GM18867 (cell line): Measurements from ENCODE around the gene CLC.
"Not testable (repeated sequence)": the region's sequence is repeated elsewhere in the genome, so short reads cannot be mapped to it uniquely, and the experiment has no call there.

ENCODE experiments used
- ATAC-seq: cut with Tn5 transposase; IDR thresholded peaks from one replicate; pipeline ENCODE4 v1.9.1; 2021; ENCODE audit warnings: mild to moderate bottlenecking, moderate library complexity; ENCODE audit not compliant: unreplicated experiment

Gene CLC

DNA sequence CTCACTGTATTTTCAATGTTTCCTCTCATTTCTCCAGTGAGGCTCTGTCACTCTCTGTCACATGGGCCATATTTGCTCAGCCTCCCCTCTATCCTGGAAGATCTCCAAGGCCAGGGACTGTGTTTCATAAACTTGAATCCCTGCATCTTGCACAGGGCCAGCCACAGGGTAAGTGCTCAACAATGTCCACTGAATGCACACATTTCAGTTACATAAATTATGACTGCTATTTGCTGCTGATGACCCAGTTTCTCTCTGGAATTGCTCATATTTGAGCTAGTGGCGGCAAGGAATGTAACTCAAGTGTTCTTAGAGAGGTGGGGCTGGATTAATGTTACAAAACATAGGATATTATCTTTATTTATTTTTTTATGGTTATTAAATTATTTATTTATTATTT lies 6.1 kb downstream of the CLC start:
- no peak for ATAC-seq

- ATAC-seq: no peak
Observed at GRCh38 chr19:39729594-39729993, 8.2 kb downstream of the CLC start.

DNA sequence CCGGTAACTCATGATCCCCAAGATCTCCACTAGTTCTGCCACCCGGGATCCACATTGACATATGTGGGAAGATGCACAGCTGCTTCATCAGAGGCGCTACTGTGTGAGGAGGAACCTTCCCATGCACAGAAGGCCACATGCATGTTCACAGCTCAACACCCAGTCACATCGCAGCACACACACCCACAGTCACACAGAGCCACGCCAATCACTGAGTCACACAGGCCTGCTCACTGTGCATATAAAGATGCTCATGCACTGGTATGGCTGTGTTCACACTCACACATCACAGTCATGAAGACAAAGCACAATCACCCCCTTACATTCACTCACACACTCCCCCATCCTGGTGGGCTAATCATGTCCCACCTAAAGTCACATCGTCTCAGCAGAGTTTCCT lies 9.8 kb downstream of the CLC start:
- ATAC-seq: no peak

DNA sequence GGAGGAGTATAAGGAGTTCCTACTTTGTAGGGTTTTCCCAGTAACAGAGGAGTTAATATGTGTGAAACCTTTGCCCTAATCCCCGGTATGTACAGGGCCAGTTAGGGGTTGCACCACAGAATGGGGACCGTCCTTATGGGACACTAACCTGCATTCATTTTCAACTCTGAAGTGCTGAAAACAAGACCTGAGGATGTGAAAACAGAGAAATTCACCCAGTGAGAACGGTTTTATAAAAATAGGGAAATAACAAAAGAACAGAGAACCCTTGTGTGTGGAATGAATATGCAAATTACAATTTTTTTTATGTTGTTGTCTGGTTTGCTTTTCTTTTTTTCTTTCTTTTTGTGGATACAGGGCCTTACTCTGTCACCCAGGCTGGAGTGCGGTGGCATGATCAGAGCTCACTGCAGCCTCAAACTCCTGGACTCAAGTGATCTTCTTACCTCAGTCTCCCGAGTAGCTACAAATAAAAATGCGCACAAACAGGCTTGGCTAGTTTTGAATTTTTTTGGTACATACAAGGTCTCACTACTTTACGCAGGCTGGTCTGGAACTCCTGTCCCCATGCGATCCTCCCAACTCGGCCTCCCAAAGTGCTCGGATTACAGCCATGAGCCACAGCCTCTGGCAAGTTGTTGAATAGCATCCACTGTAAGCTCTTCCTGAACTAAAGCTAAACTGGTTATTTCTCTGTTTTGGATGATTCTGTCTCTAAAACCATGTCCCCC lies 10.6 kb downstream of the CLC start:
- ATAC-seq: no peak

GRCh38 chr19:39725995-39726394 lies 11.8 kb downstream of the CLC start:
- ATAC-seq: no peak

DNA sequence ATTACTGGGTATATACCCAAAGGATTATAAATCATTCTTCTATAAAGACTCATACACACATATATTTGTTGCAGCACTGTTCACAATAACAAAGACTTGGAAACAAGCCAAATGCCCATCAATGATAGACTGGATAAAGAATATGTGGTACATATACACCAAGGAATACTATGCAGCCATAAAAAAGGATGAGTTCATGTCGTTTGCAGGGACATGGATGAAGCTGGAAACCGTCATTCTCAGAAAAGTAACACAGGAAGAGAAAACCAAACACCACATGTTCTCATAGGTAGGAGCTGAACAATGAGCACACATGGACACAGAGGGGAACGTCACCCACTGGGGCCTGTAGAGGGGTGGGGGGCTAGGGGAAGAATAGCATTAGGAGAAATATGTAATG lies 17.7 kb downstream of the CLC start:
- not testable (repeated sequence) for ATAC-seq

DNA sequence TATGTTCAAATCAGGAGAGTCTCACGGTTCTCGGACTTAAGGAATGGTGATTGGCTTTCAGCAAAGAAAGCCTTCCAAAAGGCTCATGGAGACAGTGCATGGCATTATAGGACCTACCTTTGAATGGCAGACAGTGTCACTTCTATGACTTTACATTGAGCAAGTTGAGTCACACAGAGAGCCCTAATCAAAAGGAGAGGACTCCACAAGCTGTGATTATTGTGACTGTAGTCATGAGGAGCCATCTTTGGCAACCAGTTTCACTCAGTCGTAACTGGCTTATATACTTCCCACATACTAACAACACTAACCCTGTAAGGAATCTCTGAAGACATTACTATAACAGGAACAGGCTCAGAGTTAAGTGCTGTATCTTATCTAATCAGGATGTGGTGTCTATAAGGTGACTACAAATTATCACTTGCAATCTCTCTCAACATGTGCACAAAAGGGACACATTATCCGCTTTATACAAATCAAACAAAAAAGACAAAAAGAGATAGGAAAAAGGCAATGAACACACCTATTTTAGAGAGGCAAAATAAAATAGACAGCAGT lies 27.4 kb downstream of the CLC start:
- no peak for ATAC-seq

DNA sequence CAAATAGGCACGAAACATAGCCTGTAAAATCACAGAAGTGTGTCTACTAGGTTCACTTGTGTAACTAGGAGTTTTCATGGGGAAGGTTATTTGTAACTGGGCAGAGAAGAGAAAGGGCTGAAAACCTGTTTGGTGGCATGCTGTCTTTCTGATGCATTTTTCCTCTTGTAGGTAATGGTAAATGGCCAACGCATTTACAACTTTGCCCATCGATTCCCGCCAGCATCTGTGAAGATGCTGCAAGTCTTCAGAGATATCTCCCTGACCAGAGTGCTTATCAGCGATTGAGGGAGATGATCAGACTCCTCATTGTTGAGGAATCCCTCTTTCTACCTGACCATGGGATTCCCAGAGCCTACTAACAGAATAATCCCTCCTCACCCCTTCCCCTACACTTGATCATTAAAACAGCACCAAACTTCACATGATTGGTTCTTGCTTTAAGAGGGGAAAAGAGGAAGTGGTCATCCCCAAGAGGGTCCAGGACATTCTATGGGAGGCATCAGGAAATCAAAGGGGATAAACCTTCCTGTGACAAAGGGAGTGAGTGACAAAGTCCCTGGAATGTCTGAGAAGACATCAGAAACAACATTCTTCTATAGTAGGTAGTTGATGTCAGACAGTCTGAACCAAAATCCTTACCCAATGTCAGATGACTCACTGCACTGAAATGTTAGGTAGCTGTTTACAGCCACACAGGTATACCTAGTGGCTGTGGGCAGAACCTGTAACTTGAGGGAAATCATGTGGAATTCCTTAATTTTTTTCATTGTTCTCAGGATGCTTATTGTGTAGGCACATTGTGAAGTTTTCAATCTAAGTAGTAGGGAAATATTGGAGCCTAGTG lies 28.6 kb downstream of the CLC start:
- ATAC-seq: no peak

- ATAC-seq: peak; percentile 58
Observed at GRCh38 chr19:39708594-39708993, 29.2 kb downstream of the CLC start.

DNA sequence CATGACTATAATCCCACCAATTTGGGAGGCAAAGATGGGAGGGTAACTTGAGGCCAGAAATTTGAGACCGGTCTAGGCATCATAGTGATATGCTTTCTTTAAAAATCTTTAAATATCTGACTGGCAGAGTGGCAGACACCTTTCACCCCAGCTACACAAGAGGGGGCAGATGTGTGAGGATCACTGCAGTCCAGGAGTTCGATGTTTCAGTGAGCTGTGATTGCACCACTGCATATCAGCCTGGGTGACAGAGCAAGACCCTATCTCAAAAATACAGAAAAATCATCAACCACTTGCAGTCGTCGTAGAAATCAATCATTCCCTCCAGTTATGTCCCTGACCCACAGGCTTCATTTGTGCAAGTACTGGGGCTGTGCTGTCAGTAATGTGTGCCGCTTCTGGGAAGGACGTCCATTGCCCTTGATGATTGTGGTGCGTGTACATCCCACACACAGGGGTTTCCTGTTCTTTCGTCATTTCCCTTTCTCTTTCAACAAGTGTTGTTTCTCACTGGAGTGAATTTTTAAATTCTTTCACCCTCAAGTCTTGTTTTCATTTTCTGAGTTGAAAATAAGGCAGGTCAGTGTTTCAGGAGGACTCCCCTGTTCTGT lies 32.1 kb downstream of the CLC start:
- ATAC-seq: no peak

DNA sequence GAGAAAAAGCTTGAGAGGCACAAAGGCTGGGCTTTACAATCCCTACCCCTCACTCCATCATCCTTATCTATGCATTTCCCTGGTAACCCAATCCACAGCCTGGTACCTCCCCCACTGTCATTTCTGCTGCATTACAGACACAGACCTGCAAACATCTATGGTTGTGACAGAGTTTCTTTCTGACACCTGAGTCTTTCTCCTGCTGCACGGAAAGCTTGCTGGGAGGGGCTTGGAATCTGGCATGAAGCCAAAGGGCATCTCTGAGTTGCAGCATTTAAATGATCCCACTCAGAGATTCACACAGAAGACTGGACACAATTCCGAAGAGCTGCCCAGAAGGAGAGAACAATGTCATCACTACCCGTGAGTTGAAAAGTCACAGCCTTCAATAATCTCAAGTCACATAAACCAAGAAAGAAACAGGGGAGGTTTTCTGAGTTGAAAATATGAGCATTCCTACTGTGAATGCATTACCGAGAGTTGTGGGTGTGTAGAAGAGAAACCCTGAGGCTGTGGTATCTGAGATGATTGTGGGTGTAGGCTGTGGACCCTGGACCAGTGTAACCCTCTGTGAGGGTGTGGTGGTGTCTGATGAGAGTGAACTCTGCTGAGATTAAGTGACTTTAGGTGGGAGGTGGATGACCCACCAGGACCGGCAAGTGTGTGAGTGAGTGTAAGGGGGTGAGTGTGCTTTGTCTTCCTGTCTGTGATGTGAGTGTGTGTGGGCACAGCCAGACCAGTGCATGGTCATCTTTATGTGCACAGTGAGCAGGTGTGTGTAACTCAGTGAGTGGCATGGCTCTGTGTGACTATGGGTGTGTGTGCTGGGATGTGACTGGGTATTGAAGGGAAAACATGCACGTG lies 33.4 kb downstream of the CLC start, which contains the start of gene LGALS14:
TSS of gene LGALS14 (plus strand) at position 301 of the 864 bp plus-strand sequence. CDS start at position 349, 48 bp downstream.
- ATAC-seq: peak; percentile 45

DNA sequence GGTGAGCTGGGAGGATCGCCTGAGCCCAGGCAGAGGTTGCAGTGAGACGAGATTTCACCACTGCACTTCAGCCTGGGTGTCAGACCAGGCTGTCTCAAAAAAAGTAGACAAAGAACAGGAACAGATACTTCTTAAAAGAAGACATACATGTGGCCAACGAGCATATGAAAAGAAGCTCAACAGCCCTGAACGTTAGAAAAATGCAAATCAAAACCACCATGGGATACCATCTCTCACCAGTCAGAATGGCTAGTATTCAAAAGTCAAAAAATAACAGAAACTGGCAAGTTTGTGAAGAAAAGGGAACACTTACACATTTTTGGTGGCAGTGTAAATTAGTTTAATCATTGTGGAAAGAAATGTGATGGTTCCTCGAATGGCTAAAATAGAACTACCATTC lies 36.5 kb downstream of the CLC start:
- peak; percentile 56 for ATAC-seq

DNA sequence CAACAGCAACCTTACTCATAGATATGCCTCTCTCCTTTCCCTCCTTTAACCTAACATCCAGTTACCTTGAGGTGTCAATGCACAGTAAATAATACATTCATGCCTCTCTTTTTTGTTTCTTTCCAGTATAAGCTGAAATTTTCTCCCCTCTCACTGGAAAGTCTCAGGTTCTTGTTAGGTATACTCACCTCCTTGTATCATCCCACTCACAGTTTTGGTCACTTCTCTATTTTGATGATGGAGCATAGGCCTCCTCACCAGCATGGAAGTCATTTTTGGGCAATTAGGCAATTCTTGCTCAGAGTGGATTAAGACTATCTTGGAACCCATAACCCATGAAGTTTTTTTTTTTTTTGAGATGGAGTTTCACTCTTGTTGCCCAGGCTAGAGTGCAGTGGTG lies 39.3 kb downstream of the CLC start:
- ATAC-seq: no peak

DNA sequence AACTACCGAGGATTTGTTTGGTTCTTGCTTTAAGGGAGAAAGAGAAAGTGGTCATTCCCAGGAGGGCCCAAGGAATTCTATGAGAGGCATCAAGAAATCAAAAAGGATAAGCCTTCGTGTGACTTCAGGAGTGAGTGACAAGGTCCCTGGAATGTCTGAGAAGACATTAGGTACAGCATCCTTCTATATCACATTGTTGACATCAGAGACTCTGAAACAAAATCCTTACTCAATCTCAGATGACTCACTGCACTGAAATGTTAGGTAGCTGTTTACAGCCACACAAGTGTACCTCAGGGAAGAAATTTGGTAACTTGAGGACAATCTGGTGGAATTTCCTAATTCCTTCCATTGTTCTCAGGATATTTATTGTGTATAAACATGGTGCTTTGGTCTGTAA lies 41.4 kb downstream of the CLC start:
- ATAC-seq: no peak

GRCh38 chr19:39695759-39696158 lies 42.1 kb downstream of the CLC start:
- no peak for ATAC-seq

- no peak for ATAC-seq
Observed at GRCh38 chr19:39692822-39693221, 45.0 kb downstream of the CLC start.

DNA sequence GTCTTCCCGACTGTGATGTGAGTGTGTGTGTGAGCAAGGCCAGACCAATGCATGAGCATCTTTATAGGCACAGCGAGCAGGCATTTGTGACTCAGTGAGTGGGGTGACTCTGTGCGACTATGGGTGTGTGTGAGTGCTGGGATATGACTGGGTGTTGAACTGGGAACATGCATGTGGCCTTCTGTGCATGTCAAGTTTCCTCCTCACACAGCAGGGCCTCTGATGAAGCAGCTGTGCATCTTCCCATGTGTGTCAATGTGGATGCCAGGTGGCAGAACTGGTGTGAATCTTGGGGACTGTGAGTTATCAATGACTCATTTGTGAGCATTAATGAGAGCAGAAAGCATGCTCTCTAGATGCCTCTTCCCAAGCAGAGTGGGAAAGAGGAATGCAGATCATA lies 45.7 kb downstream of the CLC start:
- ATAC-seq: no peak

- ATAC-seq: not testable (repeated sequence)
Observed at GRCh38 chr19:39688637-39689036, 49.2 kb downstream of the CLC start.

- no peak for ATAC-seq
Observed at GRCh38 chr19:39686739-39687138, 51.1 kb downstream of the CLC start.

GRCh38 chr19:39684267-39684666 lies 53.6 kb downstream of the CLC start:
- ATAC-seq: no peak
